Adipose tissue (tissue), 3 donors: Measurements from ENCODE around the gene CROT. TPM values are rescaled to one million over a fixed set of nuclear protein-coding genes. Genes with fewer than 3 reads are reported as not detected.
"Not testable (repeated sequence)": the region's sequence is repeated elsewhere in the genome, so short reads cannot be mapped to it uniquely, and the experiment has no call there.

Experiments used
- H3K27ac ChIP-seq: one replicate; pipeline ENCODE4 v1.5.1; 2013; ENCODE audit warnings: low read depth, low read length
- WGBS, 3 donors: extraction: QIAGEN DNeasy Blood & Tissue Kit; methylation state at CpG; one replicate each; pipeline ENCODE4 v1.1.7; 2013; 5-methylcytosine and 5-hydroxymethylcytosine counted together
- polyA plus RNA-seq, 3 donors: library from polyadenylated mRNA; stranded (reverse); fragments of 200-250 nt; gene quantifications; one replicate each; pipeline ENCODE4 v1.2.3, GENCODE V29; 2013
- donor health status: healthy with polysubstance abuse.
- donor health status: Bipolar disorder and iron deficiency.
- donor health status: healthy.

CROT gene
- 1 to 10 TPM; 3.0 to 6.4 (median 3.2) TPM for polyA plus RNA-seq

- 0 to 1% (median 0%) methylated on average over 48 to 53 of the region's 53 CpGs for WGBS, 3 donors
- H3K27ac ChIP-seq, result no peak within 1 kb of the TSS
These were observed at the start of gene CROT for GRCh38 chr7:87345166-87345927. CROT (plus strand) TSS chr7:87345664; CDS start chr7:87349069, 3,405 bp downstream.

- H3K27ac ChIP-seq, result no peak overlapping the region
These were observed 44.7 kb upstream of the CROT start for GRCh38 chr7:87300756-87301155.

- H3K27ac ChIP-seq, result no peak overlapping the region
- WGBS, 3 donors, result 57 to 89% (median 75%) methylated on average over 4 of the region's 4 CpGs
These were observed 34.6 kb upstream of the CROT start for GRCh38 chr7:87310790-87311419.

GRCh38 chr7:87312215-87312865 lies 33.1 kb upstream of the CROT start:
- 17 to 28% (median 23%) methylated on average over 2 of the region's 2 CpGs for WGBS, 3 donors

GRCh38 chr7:87316097-87316700 lies 29.3 kb upstream of the CROT start:
- WGBS, 3 donors, result 61 to 85% (median 78%) methylated on average over 3 of the region's 3 CpGs
- H3K27ac ChIP-seq, result no peak overlapping the region

More at GRCh38 chr7:87312215-87312865, 33.1 kb upstream of the CROT start:
- H3K27ac ChIP-seq, result no peak overlapping the region

- no peak overlapping the region for H3K27ac ChIP-seq
- WGBS, 3 donors, result 12 to 35% (median 23%) methylated on average over 1 of the region's 1 CpG
These were observed 28.5 kb upstream of the CROT start for GRCh38 chr7:87316846-87317552.

GRCh38 chr7:87317691-87318245 lies 27.7 kb upstream of the CROT start:
- H3K27ac ChIP-seq, result no peak overlapping the region

GRCh38 chr7:87318741-87319140 lies 26.7 kb upstream of the CROT start:
- no peak overlapping the region for H3K27ac ChIP-seq
- 43 to 67% (median 58%) methylated on average over 1 of the region's 1 CpG for WGBS, 3 donors

More at GRCh38 chr7:87317691-87318245, 27.7 kb upstream of the CROT start:
- 96 to 98% (median 97%) methylated on average over 2 of the region's 2 CpGs for WGBS, 3 donors

GRCh38 chr7:87319154-87319581 lies 26.3 kb upstream of the CROT start:
- WGBS, 3 donors, result 66 to 71% (median 71%) methylated on average over 8 of the region's 8 CpGs
- H3K27ac ChIP-seq, result not testable (repeated sequence)

- no peak overlapping the region for H3K27ac ChIP-seq
- 95 to 100% (median 100%) methylated on average over 1 of the region's 1 CpG for WGBS, 3 donors
These were observed 22.6 kb upstream of the CROT start for GRCh38 chr7:87322912-87323311.

GRCh38 chr7:87325576-87326370 lies 19.7 kb upstream of the CROT start:
- 93 to 95% (median 94%) methylated on average over 2 of the region's 2 CpGs for WGBS, 3 donors
- H3K27ac ChIP-seq, result no peak overlapping the region

GRCh38 chr7:87328281-87328680 lies 17.2 kb upstream of the CROT start:
- 93 to 98% (median 94%) methylated on average over 3 of the region's 3 CpGs for WGBS, 3 donors
- H3K27ac ChIP-seq, result no peak overlapping the region

GRCh38 chr7:87330316-87330715 lies 15.1 kb upstream of the CROT start:
- WGBS, 3 donors, result 57 to 63% (median 63%) methylated on average over 3 of the region's 3 CpGs
- no peak overlapping the region for H3K27ac ChIP-seq

- no peak overlapping the region for H3K27ac ChIP-seq
- 63 to 73% (median 66%) methylated on average over 2 of the region's 2 CpGs for WGBS, 3 donors
These were observed 14.5 kb upstream of the CROT start for GRCh38 chr7:87330942-87331341.

GRCh38 chr7:87331687-87332252 lies 13.7 kb upstream of the CROT start:
- H3K27ac ChIP-seq, result no peak overlapping the region
- 66 to 96% (median 95%) methylated on average over 5 of the region's 5 CpGs for WGBS, 3 donors

- WGBS, 3 donors, result 27 to 85% (median 75%) methylated on average over 2 of the region's 2 CpGs
- no peak overlapping the region for H3K27ac ChIP-seq
These were observed 13.1 kb upstream of the CROT start for GRCh38 chr7:87332321-87332720.

- WGBS, 3 donors, result 95 to 98% (median 96%) methylated on average over 4 of the region's 4 CpGs
- H3K27ac ChIP-seq, result no peak overlapping the region
These were observed 9.3 kb upstream of the CROT start for GRCh38 chr7:87336136-87336535.
